Activated naive CD8-positive, alpha-beta T cell treated with anti-CD3 and anti-CD28 coated beads for 36 hours (primary cell): ENCODE data around the gene LRRC56. TPM values are rescaled to one million over a fixed set of nuclear protein-coding genes. Genes with fewer than 3 reads are reported as not detected.

Experiments used
- DNase-seq: peaks from one replicate; pipeline ENCODE4 v3.0.0; 2021
- H3K27ac Mint-ChIP-seq: one replicate; pipeline ENCODE4 v1.8.0; 2022; ENCODE audit warnings: mild to moderate bottlenecking, moderate library complexity, mixed read lengths
- H3K27me3 Mint-ChIP-seq: one replicate; pipeline ENCODE4 v1.8.0; 2022; ENCODE audit warnings: mild to moderate bottlenecking, mixed read lengths
- H3K36me3 Mint-ChIP-seq: one replicate; pipeline ENCODE4 v1.8.0; 2021; ENCODE audit warnings: mild to moderate bottlenecking, mixed read lengths
- H3K4me1 Mint-ChIP-seq: one replicate; pipeline ENCODE4 v1.8.0; 2021; ENCODE audit warnings: mixed read lengths
- H3K4me3 Mint-ChIP-seq: one replicate; pipeline ENCODE4 v1.8.0; 2022; ENCODE audit warnings: mild to moderate bottlenecking, moderate library complexity, mixed read lengths
- H3K9me3 Mint-ChIP-seq: one replicate; pipeline ENCODE4 v1.8.0; 2022; ENCODE audit warnings: mixed read lengths
- total RNA-seq, 2 experiments: library from RNA; stranded (reverse); gene quantifications; one replicate each; pipeline ENCODE4 v1.2.3, GENCODE V29; 2021

The LRRC56 gene
- total RNA-seq, 2 experiments from 2014 or later: 1.4 to 2.2 TPM

- H3K4me3 Mint-ChIP-seq: peak within 1 kb of the TSS; percentile 97
- peak; percentile 95 for DNase-seq
- H3K27me3 Mint-ChIP-seq: peaks cover 12% of the 10 kb centered on the region
- H3K4me1 Mint-ChIP-seq: peaks cover 47% of the 10 kb centered on the region
- peak within 1 kb of the TSS; percentile 98 for H3K27ac Mint-ChIP-seq
- peaks cover 21% of the 10 kb centered on the region for H3K36me3 Mint-ChIP-seq
- no peaks in the 10 kb centered on the region for H3K9me3 Mint-ChIP-seq
Observed at GRCh38 chr11:575996-576768, 38.9 kb downstream of the LRRC56 start, which contains the start of gene PHRF1. Gene PHRF1 (plus strand): TSS chr11:576470. CDS start chr11:581513, 5,043 bp downstream.

DNA sequence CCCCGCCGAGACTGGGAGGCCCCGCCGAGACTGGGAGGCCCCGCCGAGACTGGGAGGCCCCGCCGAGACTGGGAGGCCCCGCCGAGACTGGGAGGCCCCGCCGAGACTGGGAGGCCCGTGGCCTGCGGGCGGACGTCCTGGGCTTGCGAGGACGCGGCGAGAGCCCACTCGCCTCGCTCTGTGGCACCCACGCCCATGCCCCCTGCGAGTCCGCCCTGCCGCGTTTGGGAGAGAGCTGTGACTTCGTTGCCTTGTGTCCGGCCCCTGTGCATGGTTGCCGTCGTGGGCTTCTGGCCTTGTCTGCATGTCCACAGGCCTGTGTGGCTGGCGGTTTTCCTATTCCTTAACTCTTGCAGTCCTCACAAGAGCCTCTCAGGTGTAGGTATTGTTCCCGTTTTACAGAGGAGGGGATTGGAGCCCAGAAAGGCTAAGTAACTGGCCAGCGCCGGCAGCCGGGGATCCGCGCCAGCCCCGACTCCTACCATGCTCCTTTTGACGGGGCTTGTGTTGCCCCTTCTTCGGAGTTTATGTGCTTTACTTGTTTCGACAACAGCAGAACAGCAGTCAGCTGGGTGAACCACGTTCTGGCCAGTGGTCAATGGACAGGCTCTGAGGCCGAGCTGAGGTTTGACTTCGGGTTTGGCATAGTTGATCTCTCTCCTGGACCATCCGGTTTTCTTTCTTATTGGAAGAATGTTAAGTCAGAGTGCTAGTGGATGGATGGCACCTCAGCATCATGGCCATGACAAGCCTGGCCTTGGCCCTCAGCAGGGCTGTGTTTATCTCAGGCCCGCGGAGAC lies 39.7 kb downstream of the LRRC56 start:
- H3K27ac Mint-ChIP-seq: peak overlapping the region; percentile 86
- peaks cover 48% of the 10 kb centered on the region for H3K4me1 Mint-ChIP-seq
- H3K36me3 Mint-ChIP-seq: peaks cover 24% of the 10 kb centered on the region
- peaks cover 12% of the 10 kb centered on the region for H3K27me3 Mint-ChIP-seq
- no peaks in the 10 kb centered on the region for H3K9me3 Mint-ChIP-seq
- DNase-seq: no peak
- peak overlapping the region; percentile 93 for H3K4me3 Mint-ChIP-seq

- no peak for DNase-seq
- H3K9me3 Mint-ChIP-seq: no peaks in the 10 kb centered on the region
- peak overlapping the region; percentile 93 for H3K4me3 Mint-ChIP-seq
Observed at GRCh38 chr11:577611-577894, 40.2 kb downstream of the LRRC56 start.

DNA sequence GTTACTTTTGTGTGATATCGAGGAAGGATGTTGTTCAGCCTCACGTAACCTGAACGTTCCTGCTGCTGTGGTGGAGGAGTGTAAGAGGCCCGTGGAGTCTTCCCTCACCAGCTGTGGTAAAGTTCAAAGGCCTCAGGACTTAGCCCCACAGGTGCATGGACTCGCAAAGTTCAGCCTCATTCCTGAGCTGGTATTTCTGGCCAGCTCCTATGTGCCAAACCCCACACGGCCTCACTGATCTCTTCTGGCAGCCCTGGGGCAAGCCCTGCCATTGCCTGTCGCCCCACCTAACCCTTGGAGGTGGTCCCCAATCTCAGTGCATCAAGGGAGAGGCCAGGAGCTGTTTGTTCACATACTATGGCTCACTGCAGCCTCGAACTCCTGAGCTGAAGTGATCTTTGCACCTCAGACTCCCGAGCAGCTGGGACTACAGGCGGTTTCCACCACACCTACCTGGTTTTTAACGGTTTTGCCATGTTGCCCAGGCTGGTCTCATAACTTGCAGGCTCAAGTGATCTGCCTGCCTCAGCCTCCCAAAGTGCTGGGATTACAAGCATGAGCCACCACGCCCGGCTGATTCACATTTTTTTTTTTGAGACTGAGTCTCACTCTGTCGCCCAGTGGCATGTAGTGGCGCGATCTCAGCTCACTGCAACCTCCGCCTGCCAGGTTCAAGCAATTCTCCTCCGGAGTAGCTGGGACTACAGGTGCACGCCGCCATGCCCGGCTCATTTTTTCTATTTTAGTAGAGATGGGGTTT lies 41.1 kb downstream of the LRRC56 start:
- Mint-ChIP-seq H3K4me3 (peak overlapping the region; percentile 93), H3K4me1 (peaks cover 48% of the 10 kb centered on the region), H3K9me3 (no peaks in the 10 kb centered on the region), H3K27ac (peak overlapping the region; percentile 62), H3K27me3 (peaks cover 12% of the 10 kb centered on the region), H3K36me3 (peaks cover 24% of the 10 kb centered on the region)
- DNase-seq: no peak

More at GRCh38 chr11:577611-577894, 40.2 kb downstream of the LRRC56 start:
- H3K4me1 Mint-ChIP-seq: peaks cover 48% of the 10 kb centered on the region
- peak overlapping the region; percentile 86 for H3K27ac Mint-ChIP-seq
- H3K36me3 Mint-ChIP-seq: peaks cover 24% of the 10 kb centered on the region
- peaks cover 12% of the 10 kb centered on the region for H3K27me3 Mint-ChIP-seq

GRCh38 chr11:579830-580601 lies 42.7 kb downstream of the LRRC56 start:
- peaks cover 37% of the 10 kb centered on the region for H3K4me1 Mint-ChIP-seq

GRCh38 chr11:581342-581741 lies 44.0 kb downstream of the LRRC56 start:
- H3K9me3 Mint-ChIP-seq: no peaks in the 10 kb centered on the region
- no peak overlapping the region for H3K27ac Mint-ChIP-seq
- peak overlapping the region; percentile 12 for H3K4me3 Mint-ChIP-seq
- peaks cover 39% of the 10 kb centered on the region for H3K4me1 Mint-ChIP-seq
- H3K27me3 Mint-ChIP-seq: no peaks in the 10 kb centered on the region
- no peak for DNase-seq
- peaks cover 30% of the 10 kb centered on the region for H3K36me3 Mint-ChIP-seq

More at GRCh38 chr11:579830-580601, 42.7 kb downstream of the LRRC56 start:
- Mint-ChIP-seq H3K36me3 (peaks cover 29% of the 10 kb centered on the region), H3K4me3 (no peak overlapping the region), H3K27ac (no peak overlapping the region), H3K9me3 (no peaks in the 10 kb centered on the region), H3K27me3 (peaks cover 3% of the 10 kb centered on the region)
- DNase-seq: no peak

GRCh38 chr11:581752-582151 lies 44.4 kb downstream of the LRRC56 start:
- Mint-ChIP-seq H3K27ac (no peak overlapping the region), H3K9me3 (no peaks in the 10 kb centered on the region), H3K4me3 (no peak overlapping the region), H3K4me1 (peaks cover 42% of the 10 kb centered on the region), H3K36me3 (peaks cover 33% of the 10 kb centered on the region), H3K27me3 (no peaks in the 10 kb centered on the region)
- no peak for DNase-seq

DNA sequence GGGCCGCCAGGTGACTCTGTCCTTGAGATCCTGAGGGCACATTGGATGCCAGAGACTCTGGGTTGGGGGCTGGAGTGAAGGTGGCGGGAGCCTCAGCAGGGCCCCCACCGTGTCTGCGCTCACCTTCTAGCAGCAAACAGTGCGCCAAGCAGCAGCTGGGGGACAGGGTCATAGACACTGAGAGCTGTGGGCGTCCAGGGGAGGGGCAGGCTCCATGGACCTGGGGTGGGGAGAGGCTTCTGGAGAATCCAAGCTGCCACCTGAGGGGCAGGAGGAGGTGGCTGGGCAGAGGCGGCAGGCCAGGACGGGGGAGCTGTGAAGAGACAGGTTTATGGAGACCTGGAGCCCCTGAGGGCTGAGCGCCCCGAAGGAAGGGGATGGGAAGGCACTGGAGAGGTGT lies 47.0 kb downstream of the LRRC56 start:
- no peak for DNase-seq
- Mint-ChIP-seq H3K4me1 (peaks cover 38% of the 10 kb centered on the region), H3K9me3 (no peaks in the 10 kb centered on the region), H3K27ac (peak overlapping the region; percentile 29), H3K36me3 (peaks cover 21% of the 10 kb centered on the region), H3K4me3 (no peak overlapping the region), H3K27me3 (no peaks in the 10 kb centered on the region)

DNA sequence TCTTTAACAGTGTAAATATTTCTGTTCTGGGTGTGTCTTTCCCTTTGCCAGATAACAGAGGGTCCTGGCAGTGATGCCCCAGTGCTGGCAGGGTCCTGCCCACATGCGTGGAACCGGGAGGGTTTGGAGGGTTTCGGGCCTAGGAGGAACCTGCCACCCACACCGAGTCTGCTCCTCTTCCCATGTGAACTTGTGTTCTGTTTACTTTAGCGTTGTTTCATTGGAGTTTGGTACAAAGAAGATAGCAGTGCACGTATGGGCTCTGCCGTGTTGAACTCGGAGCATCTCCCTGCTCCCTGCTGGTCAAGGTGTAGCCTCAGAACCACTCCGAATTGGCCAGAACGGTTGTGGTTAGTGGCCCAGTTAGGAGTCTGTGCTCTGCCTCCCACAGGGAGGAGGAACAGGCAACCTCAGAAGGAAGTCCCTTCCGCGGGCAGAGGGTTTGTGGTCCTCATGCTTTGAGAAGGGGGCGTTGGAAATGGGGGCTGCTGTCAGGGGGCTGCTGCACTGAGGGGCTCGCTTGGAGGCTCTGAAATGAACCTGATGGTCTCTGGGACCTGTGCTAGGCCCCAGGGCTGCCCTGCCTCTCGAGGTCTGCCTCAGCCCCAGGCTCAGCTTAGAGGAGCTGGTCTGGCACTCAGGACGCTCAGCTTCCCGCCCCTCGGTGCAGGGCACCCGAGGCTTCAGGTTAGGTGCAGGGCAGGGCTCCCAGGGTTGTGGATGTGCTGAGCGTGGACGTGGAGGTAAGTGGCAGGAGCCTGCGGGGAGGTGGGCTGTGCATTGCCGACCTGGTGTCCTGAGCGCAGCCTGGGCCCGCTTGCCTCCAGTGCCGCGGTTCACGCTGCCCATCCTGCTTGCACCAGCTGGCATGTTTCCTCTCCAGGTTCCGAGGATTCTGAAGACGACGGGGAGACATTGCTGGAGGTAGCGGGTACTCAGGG lies 49.3 kb downstream of the LRRC56 start:
- H3K27me3 Mint-ChIP-seq: no peaks in the 10 kb centered on the region
- no peaks in the 10 kb centered on the region for H3K9me3 Mint-ChIP-seq
- peaks cover 21% of the 10 kb centered on the region for H3K4me1 Mint-ChIP-seq
- H3K27ac Mint-ChIP-seq: peak overlapping the region; percentile 100
- H3K36me3 Mint-ChIP-seq: peaks cover 28% of the 10 kb centered on the region
- H3K4me3 Mint-ChIP-seq: no peak overlapping the region
- no peak for DNase-seq

DNA sequence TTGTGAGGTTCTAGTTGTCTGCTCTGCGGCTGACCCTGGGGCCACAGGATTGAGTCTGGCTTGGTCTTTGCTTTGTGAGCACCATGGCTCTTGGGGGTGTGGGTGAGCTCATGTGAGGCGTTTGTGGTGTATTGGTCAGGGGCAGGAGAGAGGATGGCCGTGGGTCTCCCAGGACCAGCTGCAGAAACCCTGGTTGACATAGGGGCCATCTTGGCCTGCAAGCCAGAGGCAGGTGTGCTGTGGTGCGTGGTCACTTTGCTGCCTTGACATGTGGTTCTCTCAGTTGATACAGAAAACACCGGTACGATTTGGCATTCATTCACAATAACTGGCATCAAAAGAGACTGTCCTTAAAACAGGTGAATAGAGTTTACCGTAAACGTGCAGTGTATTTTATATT lies 50.2 kb downstream of the LRRC56 start:
- Mint-ChIP-seq H3K27me3 (no peaks in the 10 kb centered on the region), H3K4me1 (peaks cover 21% of the 10 kb centered on the region), H3K27ac (peak overlapping the region; percentile 100), H3K36me3 (peaks cover 29% of the 10 kb centered on the region), H3K9me3 (no peaks in the 10 kb centered on the region), H3K4me3 (no peak overlapping the region)
- no peak for DNase-seq

DNA sequence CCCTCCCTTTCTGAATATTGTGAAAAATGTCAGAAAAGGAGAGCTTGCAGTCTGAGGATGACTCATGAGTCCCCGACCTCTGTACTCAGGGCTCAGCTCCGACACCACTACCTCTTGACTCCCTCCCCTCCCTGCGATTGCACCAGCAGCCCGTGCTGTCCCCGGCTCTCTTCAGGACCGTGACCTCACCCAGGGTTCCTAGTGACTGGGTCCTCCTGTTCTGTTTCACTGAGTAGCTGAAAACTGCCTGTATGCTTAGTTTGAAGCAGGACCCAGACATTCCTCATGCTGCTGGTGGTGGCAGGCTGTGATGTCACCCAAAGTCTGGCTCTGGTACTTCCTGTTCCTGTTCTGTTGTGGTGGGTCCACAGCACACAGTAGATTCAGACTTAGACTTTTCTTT lies 50.7 kb downstream of the LRRC56 start:
- Mint-ChIP-seq H3K27ac (peak overlapping the region; percentile 100), H3K9me3 (no peaks in the 10 kb centered on the region), H3K4me3 (peak overlapping the region; percentile 82), H3K27me3 (no peaks in the 10 kb centered on the region), H3K4me1 (peaks cover 21% of the 10 kb centered on the region), H3K36me3 (peaks cover 30% of the 10 kb centered on the region)
- peak; percentile 77 for DNase-seq

DNA sequence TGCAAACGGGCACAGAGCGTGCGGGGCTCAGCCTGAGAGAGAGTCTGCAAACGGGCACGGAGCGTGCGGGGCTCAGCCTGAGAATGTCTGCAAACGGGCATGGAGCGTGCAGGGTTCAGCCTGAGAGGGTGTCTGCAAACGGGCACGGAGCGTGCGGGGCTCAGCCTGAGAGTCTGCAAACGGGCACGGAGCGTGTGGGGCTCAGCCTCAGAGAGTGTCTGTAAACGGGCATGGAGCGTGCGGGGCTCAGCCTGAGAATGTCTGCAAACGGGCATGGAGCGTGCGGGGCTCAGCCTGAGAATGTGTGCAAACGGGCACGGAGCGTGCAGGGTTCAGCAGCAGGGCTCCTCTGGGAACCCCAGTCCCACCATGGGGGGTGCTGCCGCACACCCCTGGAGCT lies 52.5 kb downstream of the LRRC56 start:
- Mint-ChIP-seq H3K9me3 (no peaks in the 10 kb centered on the region), H3K36me3 (peaks cover 29% of the 10 kb centered on the region), H3K4me3 (no peak overlapping the region), H3K4me1 (peaks cover 21% of the 10 kb centered on the region), H3K27me3 (no peaks in the 10 kb centered on the region), H3K27ac (peak overlapping the region; percentile 39)
- no peak for DNase-seq

DNA sequence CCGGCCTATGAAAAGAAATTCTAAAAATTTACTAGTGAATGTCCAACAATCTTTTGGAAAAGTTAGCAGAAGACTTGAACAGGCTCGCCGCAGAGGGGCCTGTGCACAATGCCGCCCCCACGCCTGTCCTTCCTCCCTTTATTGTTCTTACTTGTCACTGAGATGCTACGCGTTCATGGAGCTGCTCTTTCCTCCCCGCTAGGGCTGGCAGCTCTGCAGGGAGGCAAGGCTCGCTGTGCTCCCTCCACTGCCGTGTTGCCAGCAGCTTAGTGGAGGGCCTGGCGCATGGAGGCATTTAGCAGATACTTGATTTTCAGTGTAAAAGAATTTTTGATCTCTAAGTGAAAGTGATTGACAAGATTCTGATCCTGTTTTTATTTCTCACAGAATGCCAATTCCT lies 53.7 kb downstream of the LRRC56 start:
- Mint-ChIP-seq H3K27me3 (no peaks in the 10 kb centered on the region), H3K36me3 (peaks cover 32% of the 10 kb centered on the region), H3K4me3 (no peak overlapping the region), H3K27ac (peak overlapping the region; percentile 34), H3K9me3 (no peaks in the 10 kb centered on the region), H3K4me1 (peaks cover 21% of the 10 kb centered on the region)
- DNase-seq: no peak
